SH-SY5Y (cell line): ENCODE results near the gene PDZD2.

Experiments used
- GATA2 ChIP-seq: IDR thresholded peaks from 2 replicates; pipeline ENCODE4 v1.6.1; 2011; ENCODE audit warnings: mild to moderate bottlenecking, low read depth, low read length
- GATA3 ChIP-seq: IDR thresholded peaks from 2 replicates; pipeline ENCODE4 v1.6.1; 2011; ENCODE audit warnings: low read depth, mild to moderate bottlenecking, low read length, moderate library complexity

GRCh38 chr5:32000731-32001130 is 361.8 kb downstream of the PDZD2 start:
- TF ChIP-seq GATA2 = no peak
- TF ChIP-seq GATA3 = no peak
